Measurements from ENCODE around the gene GABPB2.
"Not testable (repeated sequence)": the region's sequence is repeated elsewhere in the genome, so short reads cannot be mapped to it uniquely, and the experiment has no call there.

Gene GABPB2

DNA sequence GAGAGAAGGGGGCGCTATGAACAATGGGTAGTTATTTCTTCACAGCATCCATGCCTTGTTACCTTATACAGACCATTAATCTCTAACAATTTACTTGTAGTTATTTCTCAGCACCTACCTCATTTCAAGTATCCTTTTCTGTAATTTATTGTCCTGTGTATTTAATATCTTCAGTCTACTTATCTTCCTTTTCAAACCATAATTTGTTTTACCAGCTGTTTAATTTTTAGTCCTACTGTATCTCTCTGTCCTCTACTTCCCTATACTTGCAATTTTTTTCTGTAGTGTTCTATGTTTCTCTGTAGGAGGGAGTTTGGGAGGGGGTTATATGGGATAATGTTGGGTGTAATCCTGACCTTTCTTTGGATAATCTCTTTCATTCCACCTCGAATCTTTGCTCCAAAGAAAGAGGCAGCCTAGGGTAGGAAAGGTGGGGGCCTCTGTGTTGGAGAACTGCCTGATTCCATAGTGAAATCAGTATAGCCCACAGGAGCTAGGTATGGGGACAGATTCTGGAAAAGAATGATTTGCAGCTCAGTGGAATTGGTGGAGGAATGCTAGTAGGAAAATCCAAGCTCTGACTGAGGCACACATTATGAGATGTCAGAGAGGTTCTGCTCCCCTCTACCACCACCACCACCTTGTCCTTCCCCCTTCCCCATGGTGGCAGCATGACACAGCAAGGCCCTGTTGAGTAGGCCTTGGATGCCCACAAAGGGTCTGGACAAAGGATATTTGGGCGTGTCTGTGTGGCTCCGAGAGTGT, 9.7 kb upstream of the GABPB2 start:
- peak; percentile 73 for DNase-seq

DNA sequence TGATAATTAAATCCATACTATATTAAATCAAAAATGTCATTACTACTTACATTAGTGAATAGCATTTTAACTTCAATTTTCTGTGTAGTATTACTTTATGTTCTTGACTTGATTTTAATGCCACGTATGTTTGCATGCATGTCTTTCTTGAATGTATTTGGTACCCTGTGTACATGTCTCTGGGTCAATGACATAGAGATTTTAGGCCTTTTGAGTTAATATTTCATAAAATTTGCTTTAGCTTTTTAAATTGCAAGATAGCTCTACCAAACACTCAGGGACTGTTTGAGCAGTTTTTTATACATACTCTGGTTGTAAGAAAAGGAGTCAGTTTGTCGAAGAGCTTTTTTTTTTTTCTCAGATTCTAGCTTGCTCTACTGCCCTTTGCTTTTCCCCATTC, 8.9 kb upstream of the GABPB2 start:
- DNase-seq = no peak

DNA sequence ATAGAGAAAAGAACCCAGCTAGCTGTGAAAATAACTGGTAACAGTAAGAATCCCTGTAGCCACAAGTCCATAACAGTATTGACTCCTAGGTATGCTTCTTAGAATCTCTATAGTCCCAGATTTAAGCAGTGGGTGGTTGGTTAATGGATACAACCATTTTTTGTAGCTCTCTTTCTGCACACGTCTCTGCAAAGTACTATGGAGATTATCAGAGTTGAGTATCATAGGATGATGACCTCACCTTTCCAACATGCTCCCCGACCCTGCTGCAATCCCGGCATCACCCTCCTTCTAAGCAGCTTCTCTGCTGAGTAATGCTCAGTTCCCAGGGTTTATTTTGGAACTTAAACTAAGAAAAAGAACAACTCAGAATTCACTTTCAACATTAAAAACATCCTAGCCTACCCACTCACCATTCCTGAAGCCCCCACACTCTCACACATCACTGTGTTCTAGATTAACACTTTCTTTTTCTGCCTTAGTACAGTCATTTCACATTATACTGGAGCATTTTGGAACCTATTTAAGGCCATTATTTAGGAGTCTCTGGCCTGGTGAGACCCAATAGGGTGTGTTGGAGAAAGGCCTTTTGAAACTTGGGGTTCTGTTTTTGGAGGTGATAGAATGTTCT, 7.7 kb upstream of the GABPB2 start:
- DNase-seq = peak; percentile 75

DNA sequence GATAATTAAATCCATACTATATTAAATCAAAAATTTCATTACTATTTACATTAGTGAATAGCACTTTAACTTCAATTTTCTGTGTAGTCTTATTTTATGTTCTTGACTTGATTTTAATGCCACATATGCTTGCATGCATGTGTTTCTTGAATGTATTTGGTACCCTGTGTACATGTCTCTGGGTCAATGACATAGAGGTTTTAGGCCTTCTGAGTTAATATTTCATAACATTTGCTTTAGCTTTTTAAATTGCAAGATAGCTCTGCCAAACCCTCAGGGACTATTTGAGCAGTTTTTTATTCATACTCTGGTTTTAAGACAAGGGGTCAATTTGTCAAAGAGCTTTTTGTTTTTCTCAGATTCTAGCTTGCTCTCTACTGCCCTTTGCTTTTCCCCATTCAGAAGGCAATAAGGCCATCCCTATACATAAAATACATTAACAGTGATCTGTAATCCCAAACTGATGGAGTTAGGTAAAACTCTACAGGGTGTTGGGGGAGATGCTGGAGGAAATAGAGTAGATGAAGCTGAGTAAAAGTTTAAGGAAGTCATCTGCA, 5.4 kb upstream of the GABPB2 start:
- no peak for DNase-seq

DNA sequence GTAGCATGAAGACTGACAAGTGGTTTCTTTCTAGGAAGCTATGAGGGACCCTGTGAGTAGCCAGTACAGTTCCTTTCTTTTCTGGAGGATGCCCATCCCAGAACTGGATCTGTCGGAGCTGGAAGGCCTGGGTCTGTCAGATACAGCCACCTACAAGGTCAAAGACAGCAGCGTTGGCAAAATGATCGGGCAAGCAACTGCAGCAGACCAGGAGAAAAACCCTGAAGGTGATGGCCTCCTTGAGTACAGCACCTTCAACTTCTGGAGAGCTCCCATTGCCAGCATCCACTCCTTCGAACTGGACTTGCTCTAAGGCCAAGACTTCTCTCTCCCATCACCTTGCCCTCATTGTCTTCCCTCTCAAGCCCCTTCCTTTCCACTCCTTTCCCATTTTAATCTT, 3.4 kb upstream of the GABPB2 start:
- no peak for DNase-seq

DNA sequence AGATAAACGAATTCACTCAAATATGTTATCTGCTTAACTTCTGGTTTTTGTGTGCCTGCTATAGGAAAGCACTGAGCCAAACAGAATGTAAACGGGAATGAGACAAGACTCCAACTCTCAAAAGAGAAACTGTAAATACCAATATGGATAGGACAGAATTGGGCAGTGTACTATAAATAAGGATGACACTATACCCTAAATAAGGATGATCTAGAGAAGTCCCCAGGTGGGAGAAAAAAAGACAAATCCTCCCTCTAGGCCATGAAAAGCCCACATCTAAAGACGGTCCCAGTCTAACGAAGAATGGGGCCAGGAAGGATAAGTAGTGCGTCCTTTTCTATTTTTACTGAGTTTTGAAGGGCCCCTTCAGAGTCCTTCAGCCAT, 1.5 kb upstream of the GABPB2 start:
- DNase-seq = no peak

DNA sequence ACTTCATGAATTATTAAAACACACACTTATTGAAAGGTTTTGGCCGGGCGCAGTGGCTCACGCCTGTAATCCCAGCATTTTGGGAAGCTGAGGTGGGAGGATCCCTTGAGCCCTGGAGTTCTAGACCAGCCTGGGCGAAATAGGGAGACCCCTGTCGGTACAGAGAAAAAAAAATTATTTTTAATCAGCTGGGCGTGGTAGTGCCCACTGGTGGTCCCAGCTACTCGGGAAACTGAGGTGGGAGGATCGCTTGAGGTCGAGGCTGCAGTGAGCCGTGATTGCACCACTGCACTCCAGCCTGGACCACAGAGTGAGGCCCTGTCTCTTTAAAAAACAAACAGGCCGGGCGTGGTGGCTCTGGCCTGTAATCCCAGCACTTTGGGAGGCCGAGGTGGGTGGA, 1.7 kb downstream of the GABPB2 start:
- DNase-seq = no peak

DNA sequence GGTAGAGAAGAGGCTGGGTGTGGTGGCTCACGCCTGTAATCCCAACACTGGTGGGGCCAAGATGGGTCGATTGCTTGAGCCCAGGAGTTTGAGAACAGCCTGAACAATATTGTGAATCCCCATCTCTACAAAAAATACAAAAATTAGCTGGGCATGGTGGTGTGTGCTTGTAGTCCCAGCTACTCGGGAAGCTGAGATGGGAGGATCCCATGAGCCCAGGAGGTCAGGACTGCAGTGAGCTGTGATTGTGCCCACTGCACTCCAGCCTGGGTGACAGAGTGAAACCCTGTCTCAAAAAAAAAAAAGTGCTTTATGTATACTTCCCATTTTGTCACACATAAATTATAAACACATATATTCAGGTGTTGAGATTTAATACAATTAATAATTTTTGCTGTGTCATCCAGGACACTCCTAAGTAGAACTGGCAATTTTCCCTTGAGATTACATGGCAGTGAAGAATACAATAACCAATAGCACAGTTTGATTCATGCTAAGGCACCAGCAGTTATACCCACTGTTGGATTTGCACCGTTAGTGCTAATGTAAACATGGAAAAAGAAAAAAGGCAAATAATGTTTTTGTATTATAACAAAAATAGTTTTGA, 15.5 kb downstream of the GABPB2 start:
- no peak for DNase-seq

DNA sequence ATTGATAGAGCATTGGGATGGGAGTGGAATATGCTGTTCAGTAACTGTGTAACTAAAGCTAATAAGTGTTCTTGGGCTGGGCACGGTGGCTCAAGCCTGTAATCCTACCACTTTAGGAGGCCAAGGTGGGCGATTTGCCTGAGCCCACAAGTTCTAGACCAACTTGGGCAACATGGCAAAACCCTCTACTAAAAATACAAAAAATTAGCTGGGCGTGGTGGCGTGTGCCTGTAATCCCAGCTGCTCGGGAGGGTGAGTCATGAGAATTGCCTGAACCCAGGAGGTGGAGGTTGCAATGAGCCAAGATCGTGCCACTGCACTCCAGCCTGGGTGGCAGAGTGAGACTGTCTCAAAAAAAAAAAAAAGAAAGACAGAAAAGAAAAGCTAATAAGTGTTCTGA, 26.9 kb downstream of the GABPB2 start:
- DNase-seq = not testable (repeated sequence)

DNA sequence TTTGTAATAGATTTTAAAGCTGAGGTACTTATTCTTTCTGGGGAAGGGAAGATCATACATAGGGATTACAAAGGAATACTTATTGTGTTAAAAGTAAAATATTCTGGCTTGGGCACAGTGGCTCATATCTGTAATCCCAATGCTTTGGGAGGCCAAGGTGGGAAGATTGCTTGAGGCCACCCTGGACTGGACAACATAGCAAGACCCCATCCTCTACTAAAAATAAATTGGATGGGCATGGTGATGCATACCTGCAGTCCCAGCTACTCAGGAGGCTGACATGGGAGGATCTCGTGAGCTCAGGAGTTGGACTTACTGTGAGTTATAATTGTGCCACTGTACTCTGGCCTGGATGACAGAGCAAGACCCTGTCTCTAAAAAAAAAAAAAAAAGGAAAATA, 27.6 kb downstream of the GABPB2 start:
- no peak for DNase-seq

DNA sequence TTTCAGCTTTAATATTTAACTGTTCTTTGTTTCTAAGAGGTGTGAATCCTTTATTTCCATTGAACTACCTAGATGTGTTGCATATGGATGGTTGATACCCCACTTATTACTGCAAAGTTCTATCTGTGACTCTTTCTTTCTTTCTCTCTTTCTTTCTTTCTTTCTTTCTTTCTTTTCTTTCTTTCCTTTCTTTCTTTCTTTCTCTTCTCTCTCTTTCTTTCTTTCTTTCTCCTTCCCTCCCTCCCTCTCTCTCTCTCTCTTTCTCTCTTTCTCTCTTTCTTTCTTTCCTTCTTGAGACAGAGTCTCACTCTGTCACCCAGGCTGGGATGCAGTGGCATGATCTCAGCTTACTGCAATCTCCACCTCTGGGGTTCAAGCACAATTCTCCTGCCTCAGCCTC, 34.1 kb downstream of the GABPB2 start:
- DNase-seq = no peak

DNA sequence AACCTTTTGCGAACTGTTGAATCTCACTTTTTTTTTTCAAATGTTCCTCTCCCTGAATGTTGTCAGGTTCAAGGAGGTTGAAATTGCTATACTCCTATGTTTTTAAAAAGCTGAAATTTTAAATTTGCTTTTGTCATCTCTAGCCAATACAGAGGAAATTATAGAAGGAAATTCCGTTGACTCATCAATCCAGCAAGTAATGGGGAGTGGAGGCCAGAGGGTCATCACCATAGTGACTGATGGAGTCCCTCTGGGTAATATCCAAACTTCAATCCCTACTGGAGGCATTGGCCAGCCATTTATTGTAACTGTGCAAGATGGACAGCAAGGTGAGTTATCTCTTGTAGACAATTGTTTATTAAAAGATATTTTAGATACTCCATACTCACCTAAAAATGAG, 36.3 kb downstream of the GABPB2 start:
- no peak for DNase-seq

DNA sequence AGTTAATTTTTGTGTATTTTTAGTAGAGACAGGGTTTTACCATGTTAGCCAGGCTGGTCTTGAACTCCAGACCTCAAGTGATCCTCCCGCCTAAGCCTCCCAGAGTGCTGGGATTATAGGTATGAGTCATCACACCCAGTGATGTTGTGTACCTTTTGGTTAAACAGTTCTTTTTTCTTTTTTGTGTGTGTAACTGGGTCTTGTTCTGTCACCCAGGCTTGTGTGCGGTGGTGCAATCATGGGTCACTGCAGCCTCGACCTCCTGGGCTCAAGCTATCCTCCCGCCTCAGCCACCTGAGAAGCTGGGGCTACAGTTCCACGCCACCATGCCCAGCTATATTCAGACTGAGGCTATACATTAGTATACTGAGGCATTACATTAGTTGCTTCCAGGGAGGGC, 37.8 kb downstream of the GABPB2 start:
- DNase-seq = no peak

DNA sequence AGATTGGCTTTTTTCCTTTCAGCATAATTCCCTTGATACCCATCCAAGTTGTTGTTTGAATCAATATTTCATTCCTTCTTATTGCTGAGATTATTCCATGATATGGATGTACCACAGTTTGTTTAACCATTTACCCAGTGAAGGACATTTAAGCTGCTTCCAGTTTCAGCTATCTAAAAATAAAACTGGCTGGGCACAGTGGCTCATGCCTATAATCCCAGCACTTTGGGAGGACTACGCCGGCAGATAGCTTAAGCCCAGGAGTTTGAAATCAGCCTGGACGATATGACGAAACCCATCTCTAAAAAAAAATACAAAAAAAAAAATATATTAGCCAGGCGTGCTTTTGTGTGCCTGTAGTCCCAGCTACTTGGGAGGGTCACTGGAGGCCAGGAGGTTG, 43.3 kb downstream of the GABPB2 start:
- no peak for DNase-seq

DNA sequence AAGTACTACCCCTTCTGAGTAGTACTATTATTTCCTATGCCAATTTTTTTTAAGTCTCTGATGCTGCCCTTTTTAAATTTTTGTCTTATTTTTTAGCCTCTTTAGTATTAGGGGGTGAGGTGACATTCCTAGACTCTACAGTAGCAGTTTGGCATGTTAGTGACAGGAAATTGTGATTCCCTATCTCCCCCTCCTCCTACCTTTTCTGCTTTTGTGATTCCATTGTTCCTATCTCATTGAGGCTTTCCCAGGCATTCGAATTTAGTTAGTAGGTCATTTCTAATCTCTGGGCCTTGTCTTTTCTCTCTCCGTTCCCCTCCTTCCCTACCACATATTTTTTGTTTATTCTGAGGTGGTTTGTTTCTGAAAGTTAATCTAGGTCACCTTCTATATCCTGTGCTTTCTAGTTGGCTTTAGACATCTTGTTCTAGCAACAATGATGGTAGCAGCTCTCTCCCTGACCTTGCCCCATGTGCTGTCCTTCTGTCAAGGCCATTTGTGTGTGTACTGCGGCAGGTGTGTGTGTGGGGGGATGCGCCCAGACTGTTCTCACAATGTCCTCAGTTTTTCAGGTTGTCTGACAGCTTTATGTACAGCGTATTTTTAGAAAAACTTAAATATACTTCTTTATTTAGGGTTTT, 54.3 kb downstream of the GABPB2 start:
- DNase-seq = no peak

DNA sequence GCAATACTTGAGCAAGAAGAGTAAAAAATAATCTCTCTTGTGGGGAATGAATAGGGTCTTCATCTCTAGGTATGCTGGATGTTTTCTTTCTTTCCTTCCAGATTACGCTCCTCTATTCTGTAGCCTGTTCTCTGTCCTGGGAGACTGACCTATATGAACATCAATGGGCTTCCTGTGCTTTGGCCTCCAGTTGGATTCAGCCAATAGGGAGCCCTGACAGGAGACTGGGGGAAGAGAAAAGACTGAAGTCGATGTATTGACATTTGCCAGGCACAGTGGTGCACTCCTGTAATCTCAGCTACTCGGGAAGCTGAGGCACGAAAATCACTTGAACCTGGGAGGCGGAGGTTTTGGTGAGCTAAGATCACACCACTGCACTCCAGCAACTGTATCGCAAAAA, 58.2 kb downstream of the GABPB2 start:
- DNase-seq = no peak

DNA sequence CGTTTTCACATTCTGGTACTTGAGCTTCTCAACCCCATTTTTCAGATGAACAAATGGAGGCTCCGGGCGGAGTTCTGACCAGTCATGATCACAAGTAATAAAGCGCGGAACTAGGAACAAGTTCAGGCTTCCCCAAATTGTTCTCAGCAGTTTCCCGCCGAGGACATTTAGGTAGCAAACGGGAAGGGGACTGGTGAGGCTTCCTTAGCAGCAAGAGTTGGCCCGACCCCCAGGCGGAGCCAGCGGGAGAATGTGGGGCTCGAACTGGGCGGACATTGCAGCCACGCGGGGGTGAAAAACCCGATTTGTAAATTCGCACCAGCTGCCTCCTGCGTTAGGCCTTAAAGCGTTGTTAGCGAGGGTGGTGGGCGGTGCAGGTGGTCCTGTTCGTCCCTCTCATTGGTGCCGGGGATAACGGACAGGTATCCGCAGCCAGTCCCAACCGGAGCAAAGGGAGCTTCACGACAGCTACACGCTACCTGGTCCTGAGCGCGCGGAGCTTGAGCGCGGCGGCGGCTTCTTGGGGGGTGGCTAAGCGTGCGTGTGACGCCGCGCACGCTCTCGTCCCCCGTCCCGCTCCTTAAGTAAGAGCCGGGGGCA, 60.5 kb downstream of the GABPB2 start:
- no peak for DNase-seq

DNA sequence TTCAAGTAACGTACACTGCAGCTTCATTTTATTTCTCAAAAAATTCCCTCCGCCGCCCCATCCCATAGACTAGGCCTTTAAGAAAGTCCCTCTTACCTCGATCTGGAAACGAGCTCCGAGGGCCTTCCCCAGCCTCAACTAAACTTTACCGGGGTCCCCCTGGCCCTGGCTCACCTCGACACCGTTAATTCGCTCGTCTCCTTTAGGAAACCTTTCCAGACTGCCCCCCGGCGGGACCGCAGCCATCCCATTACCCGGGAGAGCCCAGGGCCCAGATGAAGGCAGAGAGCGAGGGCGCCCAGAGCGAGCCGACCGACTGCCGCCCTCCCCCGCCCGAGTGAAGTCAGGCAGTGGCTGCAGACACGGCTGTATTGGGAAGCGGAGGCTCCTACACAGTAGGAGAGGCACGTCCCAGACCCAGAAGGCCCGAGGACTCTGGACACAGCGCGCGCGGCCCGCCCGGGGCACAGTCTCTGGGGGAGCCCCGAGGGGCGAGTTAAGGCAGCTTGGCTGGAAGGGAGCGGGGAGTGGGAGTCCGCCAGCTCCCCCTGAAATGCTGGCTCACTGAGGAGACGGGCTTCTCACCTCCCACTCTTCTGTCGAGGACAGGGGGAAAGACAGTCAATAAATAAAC, 61.3 kb downstream of the GABPB2 start:
- no peak for DNase-seq

DNA sequence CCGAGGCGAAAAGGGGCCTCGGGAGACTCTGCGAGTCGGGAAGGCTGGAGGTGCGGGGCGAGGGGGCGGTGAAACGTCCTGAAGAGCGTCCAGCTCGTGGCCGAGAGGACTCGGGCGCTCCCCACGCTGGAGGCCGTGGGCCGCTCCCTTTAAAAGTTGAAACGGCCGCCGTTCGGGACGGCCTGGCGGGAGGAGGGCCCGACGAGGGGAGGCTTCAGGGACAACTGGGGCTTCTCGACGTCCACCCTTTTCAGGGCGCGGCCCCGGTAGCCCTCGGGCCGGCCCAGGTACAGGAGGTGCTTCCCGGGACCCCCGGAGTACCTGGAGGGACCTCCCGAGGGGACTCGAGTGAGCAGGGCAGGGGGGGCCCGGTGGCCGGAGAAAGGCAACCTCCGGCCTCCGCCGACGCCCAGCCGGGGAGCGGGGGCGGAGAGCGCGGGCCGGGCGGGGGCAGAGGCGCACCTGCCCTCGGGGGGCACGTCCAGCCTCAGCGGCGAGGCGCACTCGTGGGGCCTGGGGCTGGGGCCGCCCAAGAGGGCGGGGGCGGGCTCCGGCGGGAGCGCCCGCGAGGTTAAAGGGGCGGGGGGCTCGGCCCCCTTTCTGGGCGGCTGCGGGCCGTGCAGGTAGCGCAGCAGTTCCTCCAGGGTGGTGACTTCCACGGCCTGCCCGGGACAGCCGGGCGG, 61.9 kb downstream of the GABPB2 start:
- no peak for DNase-seq

DNA sequence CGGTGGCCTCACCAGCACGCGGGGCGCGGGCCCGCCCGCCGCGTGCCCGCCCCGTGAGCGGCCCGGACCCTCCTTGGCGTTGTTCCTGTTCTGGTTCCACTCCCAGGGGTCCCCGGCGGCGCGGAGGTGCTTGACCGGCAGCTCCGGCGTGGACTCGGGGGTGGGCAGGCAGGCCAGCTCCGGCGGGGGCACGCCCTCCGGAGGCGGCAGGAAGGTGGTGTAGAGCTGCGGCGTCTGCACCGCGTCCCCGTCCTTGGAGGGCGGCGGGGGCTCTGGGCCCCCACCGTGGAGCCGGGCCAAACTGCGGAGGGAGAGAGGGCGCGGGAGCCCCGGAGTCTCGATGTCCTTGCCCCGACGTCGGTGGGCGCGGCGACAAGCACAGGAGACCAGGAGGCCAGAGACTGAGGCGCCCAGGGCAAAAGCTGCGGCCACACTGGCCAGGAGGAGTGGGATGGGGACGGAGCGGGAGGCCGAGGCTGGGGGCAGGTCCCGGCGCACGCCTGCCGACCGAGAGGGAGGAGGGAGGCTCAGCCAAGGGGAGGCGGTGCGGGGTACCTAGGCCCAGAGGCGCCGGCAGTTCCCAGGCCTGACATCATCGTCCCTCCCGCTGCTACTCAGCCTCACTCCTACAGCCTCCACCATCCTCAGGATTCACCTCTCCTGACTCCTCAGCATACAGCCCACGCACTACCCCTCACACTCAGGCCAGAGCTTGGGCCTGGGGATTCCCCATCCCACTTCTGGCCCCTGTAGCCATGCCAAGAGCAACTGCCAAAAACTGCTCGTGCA, 62.7 kb downstream of the GABPB2 start:
- no peak for DNase-seq

DNA sequence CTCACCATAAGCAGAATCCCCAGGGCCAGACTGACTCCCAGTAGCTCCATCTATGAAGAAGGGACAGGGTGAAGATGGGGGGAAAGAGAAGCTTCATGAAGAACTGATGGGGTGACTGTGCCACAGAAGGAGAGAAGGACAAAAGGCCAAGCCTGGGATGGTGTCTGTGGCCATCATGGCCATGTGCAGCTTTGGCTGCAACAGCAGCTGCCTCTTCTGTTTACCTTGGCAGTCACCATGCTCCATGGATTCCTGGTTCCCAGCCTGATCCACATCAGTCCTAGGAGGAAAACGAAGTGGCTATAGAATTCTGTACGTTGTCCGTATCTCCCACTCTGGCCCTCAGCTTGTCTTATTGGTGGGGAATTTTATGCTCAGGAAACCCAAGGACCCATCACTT, 63.8 kb downstream of the GABPB2 start:
- no peak for DNase-seq
